Upper lobe of left lung (tissue), 6 donors: ENCODE measurements around the gene SLC35G4. TPM values are rescaled to one million over a fixed set of nuclear protein-coding genes. Genes with fewer than 3 reads are reported as not detected.

Experiments
- ATAC-seq, 2 donors: fragments of 200-7000 bp; cut with Tn5 transposase; one replicate each; pipeline ENCODE4 v1.9.1; 2022; ENCODE audit warnings: mild to moderate bottlenecking in 2 of 2, moderate library complexity in 2 of 2; ENCODE audit not compliant: low FRiP score in 2 of 2
- DNase-seq, 2 donors: peaks; one replicate each; pipeline ENCODE4 v3.0.0-alpha.2; 2019 to 2020
- H3K27ac ChIP-seq, 4 donors: fragments of 200-600 bp; sonication (generic); one replicate each; pipeline ENCODE4 v1.5.1; 2016 to 2019
- H3K27me3 ChIP-seq, 4 donors: fragments of 200-600 bp; sonication (generic); one replicate each; pipeline ENCODE4 v1.5.1; 2017 to 2019
- H3K36me3 ChIP-seq, 4 donors: fragments of 200-600 bp; sonication (generic); one replicate each; pipeline ENCODE4 v1.5.1; 2016 to 2019
- H3K4me1 ChIP-seq, 4 donors: fragments of 200-600 bp; sonication (generic); one replicate each; pipeline ENCODE4 v1.5.1; 2018 to 2019
- H3K4me3 ChIP-seq, 4 donors: fragments of 200-600 bp; sonication (generic); one replicate each; pipeline ENCODE4 v1.5.1; 2017 to 2019; ENCODE audit warnings: mild to moderate bottlenecking in 2 of 4, moderate library complexity in 1 of 4
- H3K9me3 ChIP-seq, 4 donors: fragments of 200-600 bp; sonication (generic); one replicate each; pipeline ENCODE4 v1.5.1; 2018 to 2019
- CTCF ChIP-seq, 6 experiments: fragments of 450-650 bp in 4 of 6; fragments of 200-600 bp in 2 of 6; sonication (generic) in 2 of 6; IDR thresholded peaks; one replicate each; pipeline ENCODE4 v1.5.1; 2016 to 2019; ENCODE audit warnings: antibody characterized with exemption in 6 of 6
- EP300 ChIP-seq, 4 donors: sonication (generic); formaldehyde crosslinking; IDR thresholded peaks; one replicate each; pipeline ENCODE4 v1.5.1; 2017; ENCODE audit warnings: antibody characterized with exemption in 4 of 4, control low read depth in 2 of 4
- POLR2A ChIP-seq, 4 donors: fragments of 450-650 bp; IDR thresholded peaks; one replicate each; pipeline ENCODE4 v1.5.1; 2016 to 2017; ENCODE audit warnings: antibody characterized with exemption in 4 of 4, mild to moderate bottlenecking in 2 of 4
- POLR2AphosphoS5 ChIP-seq, 2 donors: sonication (generic); formaldehyde crosslinking; IDR thresholded peaks; one replicate each; pipeline ENCODE4 v1.5.1; 2017; ENCODE audit warnings: antibody characterized with exemption in 2 of 2
- WGBS, 2 donors: methylation state at CpG; one replicate each; pipeline ENCODE4 v1.1.5; 2017 to 2018; 5-methylcytosine and 5-hydroxymethylcytosine counted together
- total RNA-seq, 6 donors: library from RNA; depleted of rRNA in 4 of 6; stranded (reverse); fragments of >200 nt in 4 of 6; gene quantifications; one replicate each; pipeline versions ENCODE4 v1.1.0 to v1.2.1, GENCODE V29; 2016 to 2021
- donor health status: DM: no; HTN: no; CAD: no; lungs with moderate emphysema.
- donor health status: DM: no; HTN: yes; CAD: no; lungs with severe emphysema.

The SLC35G4 gene
- total RNA-seq, 6 donors from 2014 or later, result not detected

GRCh38 chr18:11654736-11655605, 45.6 kb downstream of the SLC35G4 start:
- Histone ChIP-seq H3K9me3 (no peaks in the 10 kb centered on the region), H3K27me3 (no peaks in the 10 kb centered on the region), H3K36me3 (no peaks in the 10 kb centered on the region), H3K4me1 (peaks cover 2 to 7% (median 3%) of the 10 kb centered on the region in 4 donors), H3K27ac (no peak overlapping the region), H3K4me3 (no peak overlapping the region)
- ATAC-seq (peak; percentile 71 to 80), DNase-seq (peak; percentile 30 to 90)
- 38 to 63% methylated on average over 19 to 32 of the region's 32 CpGs for WGBS, 2 donors
- TF ChIP-seq CTCF (IDR thresholded peaks at IDR 0.05) (peak; percentile 56 to 78 (median 73)), POLR2A (IDR thresholded peaks at IDR 0.05) (no peak)

GRCh38 chr18:11655606-11655932, 46.2 kb downstream of the SLC35G4 start:
- Histone ChIP-seq H3K27me3 (no peaks in the 10 kb centered on the region), H3K4me1 (peaks cover 2 to 7% (median 3%) of the 10 kb centered on the region in 4 donors), H3K4me3 (no peak overlapping the region)

GRCh38 chr18:11657152-11657551, 47.8 kb downstream of the SLC35G4 start:
- WGBS, 2 donors, result 80 to 84% methylated on average over 9 of the region's 9 CpGs
- no peak for TF ChIP-seq POLR2AphosphoS5 (IDR thresholded peaks at IDR 0.05)
- TF ChIP-seq POLR2A (IDR thresholded peaks at IDR 0.05), result no peak
- TF ChIP-seq CTCF (IDR thresholded peaks at IDR 0.05), result no peak
- TF ChIP-seq EP300 (IDR thresholded peaks at IDR 0.05), result no peak

More at GRCh38 chr18:11655606-11655932, 46.2 kb downstream of the SLC35G4 start:
- ATAC-seq (no peak), DNase-seq (no peak)
- WGBS, 2 donors, result 15 to 30% methylated on average over 5 of the region's 5 CpGs
- H3K36me3 ChIP-seq, result no peaks in the 10 kb centered on the region
- no peaks in the 10 kb centered on the region for H3K9me3 ChIP-seq
- no peak for TF ChIP-seq POLR2A (IDR thresholded peaks at IDR 0.05)
- TF ChIP-seq CTCF (IDR thresholded peaks at IDR 0.05), result no peak
- no peak for TF ChIP-seq POLR2AphosphoS5 (IDR thresholded peaks at IDR 0.05)
- TF ChIP-seq EP300 (IDR thresholded peaks at IDR 0.05), result no peak
- no peak overlapping the region for H3K27ac ChIP-seq

GRCh38 chr18:11657554-11657953, 48.2 kb downstream of the SLC35G4 start:
- H3K27me3 ChIP-seq, result no peaks in the 10 kb centered on the region
- H3K27ac ChIP-seq, result no peak overlapping the region
- H3K4me3 ChIP-seq, result no peak overlapping the region
- TF ChIP-seq POLR2AphosphoS5 (IDR thresholded peaks at IDR 0.05) (no peak), POLR2A (IDR thresholded peaks at IDR 0.05) (no peak)
- no peak for ATAC-seq
- peaks cover 2 to 7% (median 3%) of the 10 kb centered on the region in 4 donors for H3K4me1 ChIP-seq
- H3K36me3 ChIP-seq, result no peaks in the 10 kb centered on the region
- no peak for DNase-seq
- 84% methylated on average over 8 of the region's 8 CpGs for WGBS, 2 donors
- H3K9me3 ChIP-seq, result no peaks in the 10 kb centered on the region

More at GRCh38 chr18:11657152-11657551, 47.8 kb downstream of the SLC35G4 start:
- DNase-seq (no peak), ATAC-seq (no peak)
- H3K27me3 ChIP-seq, result no peaks in the 10 kb centered on the region
- no peak overlapping the region for H3K27ac ChIP-seq
- H3K9me3 ChIP-seq, result no peaks in the 10 kb centered on the region
- H3K4me1 ChIP-seq, result peaks cover 2 to 7% (median 3%) of the 10 kb centered on the region in 4 donors
- H3K36me3 ChIP-seq, result no peaks in the 10 kb centered on the region
- H3K4me3 ChIP-seq, result no peak overlapping the region

GRCh38 chr18:11658019-11658418, 48.6 kb downstream of the SLC35G4 start:
- Histone ChIP-seq H3K27me3 (no peaks in the 10 kb centered on the region), H3K4me3 (no peak overlapping the region), H3K36me3 (no peaks in the 10 kb centered on the region), H3K27ac (no peak overlapping the region), H3K4me1 (peaks cover 2 to 7% (median 3%) of the 10 kb centered on the region in 4 donors), H3K9me3 (no peaks in the 10 kb centered on the region)
- ATAC-seq (no peak), DNase-seq (no peak)
- 90 to 94% methylated on average over 5 of the region's 5 CpGs for WGBS, 2 donors
- no peak for TF ChIP-seq EP300 (IDR thresholded peaks at IDR 0.05)
- TF ChIP-seq CTCF (IDR thresholded peaks at IDR 0.05), result no peak
- TF ChIP-seq POLR2AphosphoS5 (IDR thresholded peaks at IDR 0.05), result no peak
- no peak for TF ChIP-seq POLR2A (IDR thresholded peaks at IDR 0.05)
